HUES48 (cell line): ENCODE results near the gene PPP4R4.

Experiments used
- H3K27ac ChIP-seq: one replicate; pipeline ENCODE4 v1.7.0; 2013; ENCODE audit warnings: low read depth, low read length, inconsistent platforms
- H3K27me3 ChIP-seq: 2 replicates; pipeline ENCODE4 v1.6.1; 2013; ENCODE audit warnings: mild to moderate bottlenecking, low read length; ENCODE audit not compliant: control insufficient read depth, insufficient read depth
- H3K36me3 ChIP-seq: 2 replicates; pipeline ENCODE4 v1.6.1; 2013; ENCODE audit warnings: low read length; ENCODE audit not compliant: control insufficient read depth, insufficient read depth
- H3K4me1 ChIP-seq: 2 replicates; pipeline ENCODE4 v1.6.1; 2013; ENCODE audit warnings: mild to moderate bottlenecking, low read length; ENCODE audit not compliant: control insufficient read depth, insufficient read depth
- H3K4me3 ChIP-seq: 2 replicates; pipeline ENCODE4 v1.5.1; 2013; ENCODE audit warnings: mild to moderate bottlenecking, low read depth, low read length
- H3K9ac ChIP-seq: 2 replicates; pipeline ENCODE4 v1.6.1; 2013; ENCODE audit warnings: mild to moderate bottlenecking, low read depth, low read length, moderate library complexity
- H3K9me3 ChIP-seq: 2 replicates; pipeline ENCODE4 v1.6.1; 2013; ENCODE audit warnings: low read length; ENCODE audit not compliant: control insufficient read depth, insufficient read depth

The PPP4R4 gene

GRCh38 chr14:94309721-94310120 is 135.6 kb downstream of the PPP4R4 start:
- no peaks in the 10 kb centered on the region for H3K36me3 ChIP-seq
- H3K9ac ChIP-seq: no peak overlapping the region
- no peak overlapping the region for H3K27ac ChIP-seq
- no peaks in the 10 kb centered on the region for H3K4me1 ChIP-seq
- H3K27me3 ChIP-seq: no peaks in the 10 kb centered on the region
- peaks cover 8% of the 10 kb centered on the region for H3K9me3 ChIP-seq
- H3K4me3 ChIP-seq: no peak overlapping the region

GRCh38 chr14:94310248-94310647 is 136.1 kb downstream of the PPP4R4 start:
- Histone ChIP-seq H3K4me1 (no peaks in the 10 kb centered on the region), H3K9me3 (peaks cover 8% of the 10 kb centered on the region), H3K27me3 (no peaks in the 10 kb centered on the region), H3K36me3 (no peaks in the 10 kb centered on the region), H3K27ac (no peak overlapping the region), H3K9ac (no peak overlapping the region), H3K4me3 (no peak overlapping the region)

DNA sequence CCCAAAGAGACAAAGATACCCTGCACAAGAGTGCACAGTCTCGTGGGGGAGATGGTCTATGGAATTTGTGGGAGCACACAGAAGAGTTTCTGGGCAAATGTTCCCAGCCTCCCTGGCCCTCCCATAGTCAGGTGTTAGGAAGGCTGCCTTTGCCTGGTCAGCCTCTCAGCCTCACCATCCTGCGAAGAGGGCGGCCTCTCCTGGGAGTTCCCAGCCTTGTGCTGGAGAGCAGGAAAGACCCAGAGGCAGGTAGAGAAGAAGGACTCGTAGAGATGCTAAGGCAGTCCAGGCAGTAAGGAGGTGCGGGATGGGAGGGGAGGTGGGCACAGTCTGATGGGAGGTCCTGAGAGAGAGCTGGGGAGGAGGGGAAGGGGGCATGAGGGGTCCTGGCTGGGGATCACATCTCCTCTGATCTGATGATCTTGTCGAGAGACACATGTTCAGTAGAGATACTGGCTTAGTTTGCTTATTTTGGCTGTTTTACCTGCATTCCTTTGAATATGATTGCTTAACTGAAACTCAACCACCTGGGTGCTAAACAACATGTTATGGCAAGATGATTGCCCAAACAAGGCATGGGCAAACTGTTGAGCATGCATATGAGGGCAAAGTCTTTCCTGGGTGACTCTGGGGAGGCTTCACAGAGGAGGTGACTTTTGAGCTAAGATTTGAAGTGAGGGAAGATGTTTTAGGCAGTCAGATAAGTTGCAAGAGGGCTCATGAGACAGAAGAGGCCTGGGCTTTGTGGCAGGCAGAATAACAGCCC is 138.5 kb downstream of the PPP4R4 start:
- Histone ChIP-seq H3K9me3 (peaks cover 5% of the 10 kb centered on the region), H3K36me3 (no peaks in the 10 kb centered on the region), H3K4me1 (no peaks in the 10 kb centered on the region), H3K27ac (no peak overlapping the region), H3K4me3 (no peak overlapping the region), H3K9ac (no peak overlapping the region), H3K27me3 (no peaks in the 10 kb centered on the region)

DNA sequence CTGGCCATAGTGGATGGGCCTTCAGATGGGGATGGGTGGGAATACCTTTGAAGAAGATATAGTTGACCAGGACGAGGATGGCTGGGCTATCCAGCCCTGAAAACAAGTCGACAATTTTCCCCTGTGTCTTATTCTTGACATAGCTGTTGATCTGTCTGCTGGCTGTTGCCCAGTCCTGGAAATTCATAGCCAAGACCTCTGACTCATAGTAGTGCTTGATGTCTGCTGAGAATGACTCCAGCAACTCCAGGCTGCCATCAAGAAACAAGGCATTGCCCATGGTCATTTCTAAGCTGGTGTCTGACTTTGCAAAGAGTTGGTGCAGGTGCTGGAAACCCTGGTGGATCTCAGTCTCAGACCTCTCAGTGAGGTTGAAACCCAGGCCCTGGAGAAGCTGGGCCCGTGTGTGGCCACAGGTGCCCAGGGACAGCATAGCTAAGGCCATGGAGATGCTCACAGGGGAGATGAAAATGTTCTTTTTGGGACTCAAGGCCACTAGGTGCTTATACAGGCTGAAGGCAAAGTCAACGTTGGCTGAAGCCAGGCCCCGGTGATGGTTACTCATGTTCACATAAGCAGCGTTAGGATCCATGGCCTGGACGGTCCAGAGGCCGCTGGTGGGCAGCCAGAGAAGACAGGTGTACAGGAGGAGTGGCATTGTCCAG is 140.0 kb downstream of the PPP4R4 start:
- H3K4me1 ChIP-seq: no peaks in the 10 kb centered on the region
- H3K27ac ChIP-seq: no peak overlapping the region
- no peak overlapping the region for H3K9ac ChIP-seq
- H3K36me3 ChIP-seq: no peaks in the 10 kb centered on the region
- H3K27me3 ChIP-seq: no peaks in the 10 kb centered on the region
- no peaks in the 10 kb centered on the region for H3K9me3 ChIP-seq
- H3K4me3 ChIP-seq: no peak overlapping the region

- Histone ChIP-seq H3K4me1 (no peaks in the 10 kb centered on the region), H3K27ac (no peak overlapping the region), H3K27me3 (no peaks in the 10 kb centered on the region), H3K9me3 (no peaks in the 10 kb centered on the region), H3K9ac (no peak overlapping the region), H3K4me3 (no peak overlapping the region), H3K36me3 (no peaks in the 10 kb centered on the region)
Measured at GRCh38 chr14:94314890-94315289, 140.8 kb downstream of the PPP4R4 start.

DNA sequence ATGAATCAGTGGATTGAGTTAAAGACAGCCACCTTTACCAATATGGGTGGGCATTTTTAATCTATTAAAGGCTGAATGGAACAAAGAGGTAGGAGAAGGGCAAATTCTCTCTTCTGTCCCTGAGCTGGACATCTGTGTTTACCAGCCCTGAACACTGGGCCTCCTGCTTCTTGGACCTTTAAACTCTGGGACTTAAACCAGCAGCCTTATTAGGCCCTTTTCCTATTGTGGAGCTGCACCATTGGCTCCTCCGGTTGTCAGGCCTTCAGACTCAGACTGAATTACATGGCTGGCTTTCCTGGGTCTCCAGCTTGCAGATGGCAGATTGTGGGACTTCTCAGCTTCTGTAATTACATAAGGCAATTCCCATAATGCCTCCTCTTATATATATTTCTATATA is 142.6 kb downstream of the PPP4R4 start:
- H3K9me3 ChIP-seq: no peaks in the 10 kb centered on the region
- no peaks in the 10 kb centered on the region for H3K36me3 ChIP-seq
- H3K4me1 ChIP-seq: no peaks in the 10 kb centered on the region
- no peak overlapping the region for H3K27ac ChIP-seq
- H3K9ac ChIP-seq: no peak overlapping the region
- H3K4me3 ChIP-seq: no peak overlapping the region
- no peaks in the 10 kb centered on the region for H3K27me3 ChIP-seq

DNA sequence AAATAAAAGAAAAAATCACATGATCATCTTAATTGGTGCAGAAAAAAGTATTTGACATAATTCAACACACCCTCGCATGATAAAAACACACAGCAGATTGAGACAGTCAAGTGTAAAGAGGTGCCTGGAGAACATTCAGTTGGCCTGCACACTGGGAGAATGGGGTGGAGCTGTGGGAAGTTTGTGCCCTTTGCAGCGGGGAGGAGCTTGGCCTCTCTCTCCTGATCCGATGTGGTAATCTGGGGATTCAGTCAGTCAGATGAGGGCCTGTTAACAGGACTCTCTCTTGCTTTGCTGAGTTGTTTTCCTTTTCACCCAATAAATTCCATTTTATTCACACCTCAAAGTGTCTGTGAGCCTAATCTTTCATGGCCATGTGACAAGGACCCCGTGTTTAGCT is 143.1 kb downstream of the PPP4R4 start:
- no peaks in the 10 kb centered on the region for H3K4me1 ChIP-seq
- no peak overlapping the region for H3K27ac ChIP-seq
- H3K4me3 ChIP-seq: no peak overlapping the region
- H3K9me3 ChIP-seq: no peaks in the 10 kb centered on the region
- H3K9ac ChIP-seq: no peak overlapping the region
- H3K36me3 ChIP-seq: no peaks in the 10 kb centered on the region
- no peaks in the 10 kb centered on the region for H3K27me3 ChIP-seq

DNA sequence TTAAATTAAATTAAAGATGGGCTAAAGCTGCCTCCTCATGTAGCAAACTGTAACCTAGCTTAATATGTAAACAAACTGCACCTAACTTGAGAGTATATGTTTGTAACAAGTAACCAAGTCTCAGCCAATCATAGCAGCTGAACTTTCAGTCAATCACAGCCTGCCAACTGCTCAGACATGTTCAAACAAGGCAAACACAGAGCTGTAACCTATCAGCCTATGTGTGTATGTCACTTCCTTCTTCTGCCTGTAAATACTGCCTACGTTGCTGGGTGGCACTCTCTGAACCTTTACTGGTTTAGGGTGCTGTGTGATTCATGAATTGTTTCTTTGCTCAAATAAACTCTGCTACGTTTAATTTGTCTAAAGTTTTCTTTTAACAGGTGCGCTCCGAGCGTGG is 146.1 kb downstream of the PPP4R4 start:
- H3K9ac ChIP-seq: no peak overlapping the region
- H3K27ac ChIP-seq: no peak overlapping the region
- no peaks in the 10 kb centered on the region for H3K27me3 ChIP-seq
- H3K9me3 ChIP-seq: no peaks in the 10 kb centered on the region
- H3K36me3 ChIP-seq: no peaks in the 10 kb centered on the region
- H3K4me3 ChIP-seq: no peak overlapping the region
- H3K4me1 ChIP-seq: no peaks in the 10 kb centered on the region

DNA sequence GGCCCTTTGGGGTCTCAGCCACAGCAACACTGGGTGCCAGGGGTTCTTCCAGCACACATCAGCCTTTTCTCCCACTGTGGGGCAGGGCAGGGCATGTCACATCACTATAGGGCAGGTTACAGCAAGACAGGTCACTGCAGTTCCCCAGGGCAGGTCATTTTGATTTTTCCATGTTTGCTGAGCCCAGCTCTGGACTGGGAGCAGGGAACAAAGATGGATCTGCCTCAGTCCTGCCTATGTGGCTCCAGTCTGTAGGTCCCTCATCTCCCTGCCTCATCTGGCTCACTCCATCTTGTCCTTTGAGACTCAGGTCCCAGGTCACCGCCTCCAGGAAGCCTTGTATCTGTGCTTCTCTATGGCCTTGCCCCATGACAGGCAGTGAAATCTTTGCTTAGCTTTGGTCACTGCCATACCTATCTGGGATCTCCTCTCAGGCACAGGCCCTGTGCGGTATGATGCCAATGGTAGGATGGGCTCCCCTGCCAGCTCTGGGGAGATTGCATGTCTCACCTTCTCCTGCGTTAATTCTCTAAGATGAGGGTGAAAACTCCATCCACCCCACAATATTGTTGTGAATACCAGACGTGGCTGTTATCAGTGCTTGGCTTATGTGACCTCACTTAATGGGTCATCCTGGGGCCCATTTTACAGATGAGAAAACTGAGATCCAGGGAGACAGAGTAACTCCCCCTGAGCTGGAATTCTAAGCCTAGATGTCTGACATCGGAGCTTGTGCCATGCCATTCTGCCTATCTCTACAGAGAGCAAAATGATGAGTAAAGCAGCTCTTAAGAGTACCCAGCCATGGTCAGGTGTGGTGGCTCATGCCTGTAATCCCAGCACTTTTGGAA is 147.5 kb downstream of the PPP4R4 start:
- no peaks in the 10 kb centered on the region for H3K36me3 ChIP-seq
- H3K27ac ChIP-seq: no peak overlapping the region

GRCh38 chr14:94322648-94323570 is 148.8 kb downstream of the PPP4R4 start, which contains the start of gene SERPINA6:
Gene SERPINA6 (minus strand): TSS chr14:94323336. CDS start chr14:94314648, 8,688 bp downstream.
- Histone ChIP-seq H3K36me3 (no peaks in the 10 kb centered on the region), H3K4me1 (no peaks in the 10 kb centered on the region), H3K9me3 (no peaks in the 10 kb centered on the region), H3K4me3 (no peak within 1 kb of the TSS), H3K9ac (no peak within 1 kb of the TSS), H3K27me3 (no peaks in the 10 kb centered on the region), H3K27ac (no peak within 1 kb of the TSS)

More for the DNA sequence above, 147.5 kb downstream of the PPP4R4 start:
- Histone ChIP-seq H3K27me3 (no peaks in the 10 kb centered on the region), H3K4me1 (no peaks in the 10 kb centered on the region), H3K9ac (no peak overlapping the region), H3K9me3 (no peaks in the 10 kb centered on the region), H3K4me3 (no peak overlapping the region)
